ENCODE results near the gene NFATC4.

DNA sequence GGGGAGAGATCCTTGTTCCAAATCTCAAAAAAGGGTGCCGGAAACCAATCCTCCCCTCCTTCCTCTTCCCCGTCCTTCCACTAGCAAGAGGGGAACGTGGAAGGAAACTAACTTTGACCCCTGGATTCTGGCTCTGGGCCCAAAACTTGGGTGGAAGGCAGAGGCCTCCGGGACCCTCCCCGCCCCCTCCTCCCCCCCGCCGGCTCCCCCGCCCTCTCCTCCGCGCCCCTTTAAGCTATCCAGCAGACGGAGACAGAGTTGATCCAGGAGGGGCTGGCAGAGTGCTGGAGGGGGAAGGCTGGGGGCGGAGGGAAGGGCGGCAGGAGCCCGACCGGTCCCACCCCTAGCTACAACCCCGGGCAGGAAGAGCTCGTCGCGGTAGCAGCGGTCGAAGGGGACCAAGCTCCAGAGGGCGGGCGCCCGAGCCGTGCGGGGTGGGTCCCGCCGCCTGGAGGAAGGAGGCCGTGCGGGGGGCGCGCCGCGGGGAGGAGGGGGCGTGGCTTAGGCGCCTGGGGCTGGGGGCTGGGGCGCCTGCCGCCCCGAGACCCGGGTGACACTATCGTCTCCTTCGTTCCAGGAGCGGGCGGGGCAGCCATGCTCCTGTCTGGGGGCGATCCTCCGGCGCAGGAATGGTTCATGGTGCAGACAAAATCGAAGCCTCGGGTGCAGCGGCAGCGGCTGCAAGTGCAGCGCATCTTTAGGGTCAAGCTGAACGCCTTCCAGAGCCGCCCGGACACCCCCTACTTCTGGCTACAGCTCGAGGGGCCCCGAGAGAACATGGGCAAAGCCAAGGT lies 30.9 kb downstream of the NFATC4 start, which contains the start of gene NYNRIN:
- TF ChIP-seq, protein P1, sequence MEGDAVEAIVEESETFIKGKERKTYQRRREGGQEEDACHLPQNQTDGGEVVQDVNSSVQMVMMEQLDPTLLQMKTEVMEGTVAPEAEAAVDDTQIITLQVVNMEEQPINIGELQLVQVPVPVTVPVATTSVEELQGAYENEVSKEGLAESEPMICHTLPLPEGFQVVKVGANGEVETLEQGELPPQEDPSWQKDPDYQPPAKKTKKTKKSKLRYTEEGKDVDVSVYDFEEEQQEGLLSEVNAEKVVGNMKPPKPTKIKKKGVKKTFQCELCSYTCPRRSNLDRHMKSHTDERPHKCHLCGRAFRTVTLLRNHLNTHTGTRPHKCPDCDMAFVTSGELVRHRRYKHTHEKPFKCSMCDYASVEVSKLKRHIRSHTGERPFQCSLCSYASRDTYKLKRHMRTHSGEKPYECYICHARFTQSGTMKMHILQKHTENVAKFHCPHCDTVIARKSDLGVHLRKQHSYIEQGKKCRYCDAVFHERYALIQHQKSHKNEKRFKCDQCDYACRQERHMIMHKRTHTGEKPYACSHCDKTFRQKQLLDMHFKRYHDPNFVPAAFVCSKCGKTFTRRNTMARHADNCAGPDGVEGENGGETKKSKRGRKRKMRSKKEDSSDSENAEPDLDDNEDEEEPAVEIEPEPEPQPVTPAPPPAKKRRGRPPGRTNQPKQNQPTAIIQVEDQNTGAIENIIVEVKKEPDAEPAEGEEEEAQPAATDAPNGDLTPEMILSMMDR (conservative IDR thresholded peaks at IDR 0.05; ENCODE audit: low read depth, low read length) = no peak
- TF ChIP-seq, protein P2, sequence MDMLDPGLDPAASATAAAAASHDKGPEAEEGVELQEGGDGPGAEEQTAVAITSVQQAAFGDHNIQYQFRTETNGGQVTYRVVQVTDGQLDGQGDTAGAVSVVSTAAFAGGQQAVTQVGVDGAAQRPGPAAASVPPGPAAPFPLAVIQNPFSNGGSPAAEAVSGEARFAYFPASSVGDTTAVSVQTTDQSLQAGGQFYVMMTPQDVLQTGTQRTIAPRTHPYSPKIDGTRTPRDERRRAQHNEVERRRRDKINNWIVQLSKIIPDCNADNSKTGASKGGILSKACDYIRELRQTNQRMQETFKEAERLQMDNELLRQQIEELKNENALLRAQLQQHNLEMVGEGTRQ (IDR thresholded peaks at IDR 0.05; ENCODE audit: low read depth, low read length) = no peak
- TF ChIP-seq POLR2A (IDR thresholded peaks at IDR 0.05; ENCODE audit: low read depth, low read length) = no peak
- TF ChIP-seq RAD21 (IDR thresholded peaks at IDR 0.05; ENCODE audit: low read length) = no peak
- TF ChIP-seq BHLHE40 (IDR thresholded peaks at IDR 0.05; ENCODE audit: low read depth, low read length) = no peak
- TF ChIP-seq MAZ (IDR thresholded peaks at IDR 0.05; ENCODE audit: borderline replicate concordance, low read depth, low read length) = no peak
- TF ChIP-seq, protein P3, sequence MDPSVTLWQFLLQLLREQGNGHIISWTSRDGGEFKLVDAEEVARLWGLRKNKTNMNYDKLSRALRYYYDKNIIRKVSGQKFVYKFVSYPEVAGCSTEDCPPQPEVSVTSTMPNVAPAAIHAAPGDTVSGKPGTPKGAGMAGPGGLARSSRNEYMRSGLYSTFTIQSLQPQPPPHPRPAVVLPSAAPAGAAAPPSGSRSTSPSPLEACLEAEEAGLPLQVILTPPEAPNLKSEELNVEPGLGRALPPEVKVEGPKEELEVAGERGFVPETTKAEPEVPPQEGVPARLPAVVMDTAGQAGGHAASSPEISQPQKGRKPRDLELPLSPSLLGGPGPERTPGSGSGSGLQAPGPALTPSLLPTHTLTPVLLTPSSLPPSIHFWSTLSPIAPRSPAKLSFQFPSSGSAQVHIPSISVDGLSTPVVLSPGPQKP (IDR thresholded peaks at IDR 0.05; ENCODE audit: borderline replicate concordance, low read depth, low read length) = no peak
- no peak for TF ChIP-seq RCOR1 (IDR thresholded peaks at IDR 0.05; ENCODE audit: insufficient replicate concordance, low read length)
- TF ChIP-seq RFX5 (IDR thresholded peaks at IDR 0.05; ENCODE audit: low read depth, low read length) = no peak
- TF ChIP-seq CHD1 (IDR thresholded peaks at IDR 0.05; ENCODE audit: low read depth, low read length) = no peak

Measured in IMR-90 (cell line).